LoVo (cell line): ENCODE measurements around the gene TMEM38B.

Experiments used
- DNase-seq: peaks from one replicate; pipeline ENCODE4 v3.0.0-alpha.2; 2016; ENCODE audit warnings: low spot score

Gene TMEM38B, protein sequence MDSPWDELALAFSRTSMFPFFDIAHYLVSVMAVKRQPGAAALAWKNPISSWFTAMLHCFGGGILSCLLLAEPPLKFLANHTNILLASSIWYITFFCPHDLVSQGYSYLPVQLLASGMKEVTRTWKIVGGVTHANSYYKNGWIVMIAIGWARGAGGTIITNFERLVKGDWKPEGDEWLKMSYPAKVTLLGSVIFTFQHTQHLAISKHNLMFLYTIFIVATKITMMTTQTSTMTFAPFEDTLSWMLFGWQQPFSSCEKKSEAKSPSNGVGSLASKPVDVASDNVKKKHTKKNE

GRCh38 chr9:105694190-105694847 lies at the start of gene TMEM38B:
TMEM38B (plus strand) TSS chr9:105694541; CDS start chr9:105694661, 120 bp downstream.
- peak; percentile 83 for DNase-seq

- DNase-seq = no peak
Observed at GRCh38 chr9:105646879-105647594, 47.3 kb upstream of the TMEM38B start.

DNA sequence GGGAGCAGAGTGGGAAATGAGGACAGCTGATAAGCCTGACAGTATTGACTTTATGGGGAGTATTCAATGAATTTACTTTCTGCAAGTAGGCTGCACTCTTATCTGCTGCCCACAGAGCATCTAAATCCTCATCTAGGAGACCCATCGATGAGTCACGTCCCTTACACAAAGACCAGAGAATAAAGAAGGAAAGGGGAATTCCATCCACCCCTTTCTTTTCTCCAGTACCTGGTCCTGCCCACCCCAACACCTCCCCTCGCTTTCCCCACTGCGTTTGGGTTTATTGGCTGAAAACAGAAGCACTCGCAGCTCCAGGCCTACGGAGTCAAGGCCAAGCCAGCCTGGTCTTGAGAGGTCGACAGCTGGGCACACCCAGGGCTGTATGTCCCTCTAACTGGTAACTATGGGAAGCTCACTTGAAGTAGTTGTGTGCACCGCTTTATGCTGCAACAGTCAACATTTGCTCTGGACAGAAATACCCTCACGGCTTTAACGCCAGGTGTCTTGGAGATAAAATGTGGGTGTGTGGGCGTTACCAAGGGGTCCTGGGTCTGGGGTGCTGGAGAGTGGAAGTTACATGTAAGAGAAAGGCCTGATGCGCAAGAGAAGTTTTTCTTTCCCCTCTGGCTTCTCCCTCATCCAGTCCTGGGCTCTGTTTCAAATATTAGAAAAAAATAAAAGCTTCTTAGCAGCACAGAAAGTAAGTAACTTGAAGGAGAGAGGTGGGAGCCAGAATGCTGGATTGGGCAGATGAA lies 46.6 kb upstream of the TMEM38B start:
- no peak for DNase-seq

GRCh38 chr9:105651806-105652205 lies 42.5 kb upstream of the TMEM38B start:
- no peak for DNase-seq

DNA sequence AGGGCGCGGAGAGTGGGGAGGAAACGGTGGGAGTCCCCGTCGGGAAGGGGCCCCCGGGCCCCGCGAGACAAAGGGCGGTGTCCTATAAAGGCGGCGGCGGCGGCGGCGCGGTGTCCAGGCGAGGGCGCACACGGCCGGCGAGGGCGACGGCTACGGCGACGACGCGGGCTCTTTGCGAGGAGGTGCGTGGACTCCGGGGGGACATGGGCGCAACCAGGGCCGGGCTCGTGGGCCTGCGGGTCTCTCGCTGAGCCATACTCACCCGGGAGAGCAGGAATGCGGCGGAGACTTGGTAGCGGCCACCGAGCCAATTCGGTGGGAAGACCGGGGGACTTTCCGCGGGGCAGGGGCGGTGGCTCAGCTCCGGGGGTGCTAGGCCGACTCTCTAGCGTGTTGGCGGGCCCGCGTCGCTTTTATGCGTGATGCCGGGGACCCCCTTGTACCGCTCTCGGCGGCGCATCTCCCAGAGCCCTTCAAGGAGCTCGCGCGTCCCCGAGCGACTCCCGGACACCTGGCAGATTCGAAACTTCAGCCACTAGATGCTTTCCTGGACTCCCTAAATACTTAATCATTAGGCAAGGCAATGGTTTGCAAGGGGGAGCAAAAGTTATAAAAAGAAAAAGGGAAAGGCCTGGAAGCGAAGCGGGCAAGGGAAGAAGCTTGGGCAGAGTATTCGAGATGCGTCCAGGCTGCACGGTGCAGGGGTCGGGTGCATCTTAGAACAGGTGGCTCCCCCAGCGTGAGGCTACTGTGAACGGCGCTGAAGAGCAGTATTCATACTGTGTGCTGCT lies 38.0 kb upstream of the TMEM38B start:
- peak; percentile 59 for DNase-seq

DNA sequence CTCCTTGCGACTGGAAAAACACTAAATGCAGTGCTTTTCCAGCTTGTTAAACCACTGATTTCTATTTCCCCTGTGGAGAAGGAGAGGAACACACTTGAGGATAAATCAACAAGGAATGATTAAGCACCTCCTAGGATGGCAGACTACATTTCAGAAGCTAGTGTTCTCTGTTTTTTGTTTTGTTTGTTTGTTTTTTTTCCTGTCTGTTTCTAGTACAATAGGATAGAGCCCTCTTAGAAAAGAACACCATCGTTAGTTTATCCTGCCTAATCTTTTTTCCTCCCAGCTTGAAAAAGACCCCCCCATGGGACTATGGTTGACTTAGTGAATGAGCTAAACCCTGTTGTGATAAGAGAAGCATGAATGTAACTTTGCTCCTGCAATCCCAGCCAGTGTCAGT lies 36.0 kb upstream of the TMEM38B start:
- DNase-seq = no peak

- no peak for DNase-seq
Observed at GRCh38 chr9:105661011-105661410, 33.3 kb upstream of the TMEM38B start.

GRCh38 chr9:105662184-105663104 lies 31.9 kb upstream of the TMEM38B start, which contains the start of gene TAL2:
TAL2 (plus strand) TSS chr9:105662457; CDS start chr9:105662497, 40 bp downstream.
- DNase-seq = no peak

DNA sequence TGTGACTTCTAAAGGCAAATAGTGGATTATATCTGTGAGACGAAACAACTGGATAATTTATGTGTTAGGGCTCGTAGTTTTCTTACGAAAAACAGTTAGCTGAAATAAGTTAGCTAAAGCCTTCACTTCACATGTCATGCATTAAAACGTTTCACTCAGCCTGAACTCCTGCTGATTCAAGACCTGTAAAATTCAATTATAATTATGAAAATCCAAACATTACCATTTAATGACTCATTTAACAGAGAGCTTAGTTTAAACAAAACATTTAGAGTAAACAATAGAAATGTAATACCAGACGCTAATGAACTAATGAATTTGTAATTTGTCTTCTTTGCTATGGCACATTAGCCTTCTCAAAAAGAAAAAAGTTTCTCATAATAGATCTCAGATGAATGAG lies 30.4 kb upstream of the TMEM38B start:
- DNase-seq = no peak

DNA sequence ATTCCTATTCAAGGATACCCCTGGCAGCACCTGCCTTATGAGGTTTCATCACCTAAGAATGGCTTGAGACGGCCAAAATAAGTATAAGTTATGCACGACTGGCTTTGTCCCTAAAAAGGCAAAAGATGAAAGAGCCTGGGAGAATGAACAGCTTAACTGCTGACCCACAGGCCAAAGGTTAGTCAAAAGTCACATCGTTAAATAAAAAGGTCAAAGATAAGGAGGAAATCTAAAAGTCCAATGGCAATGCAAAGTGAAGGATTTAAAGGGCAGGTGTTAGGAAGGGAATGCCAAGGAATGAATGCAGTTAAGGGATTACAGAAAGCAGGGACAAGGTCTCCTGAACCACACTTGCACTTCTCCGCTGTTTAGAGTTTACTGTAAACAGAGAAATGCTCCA lies 26.5 kb upstream of the TMEM38B start:
- DNase-seq = no peak

- DNase-seq = no peak
Observed at GRCh38 chr9:105670315-105670714, 24.0 kb upstream of the TMEM38B start.

DNA sequence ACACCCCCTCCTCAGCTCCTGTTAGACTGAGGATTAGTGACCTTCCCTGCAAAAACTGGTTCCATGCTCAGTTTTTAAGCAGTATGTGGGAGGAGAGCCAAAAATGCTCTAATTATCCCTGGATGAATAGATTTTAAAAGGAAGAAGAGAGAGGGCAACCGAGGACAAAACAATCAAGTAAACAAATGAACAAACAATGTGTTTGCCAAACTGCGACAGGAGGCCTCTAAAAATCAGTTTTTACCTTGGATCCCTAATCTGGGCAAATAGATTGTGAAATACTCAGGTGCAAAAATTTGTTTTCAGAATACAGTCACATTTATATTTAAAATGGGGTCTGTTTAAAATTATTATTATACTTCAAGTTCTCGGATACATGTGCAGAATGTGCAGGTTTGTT lies 23.6 kb upstream of the TMEM38B start:
- DNase-seq = no peak

- peak; percentile 25 for DNase-seq
Observed at GRCh38 chr9:105672711-105673234, 21.6 kb upstream of the TMEM38B start.

DNA sequence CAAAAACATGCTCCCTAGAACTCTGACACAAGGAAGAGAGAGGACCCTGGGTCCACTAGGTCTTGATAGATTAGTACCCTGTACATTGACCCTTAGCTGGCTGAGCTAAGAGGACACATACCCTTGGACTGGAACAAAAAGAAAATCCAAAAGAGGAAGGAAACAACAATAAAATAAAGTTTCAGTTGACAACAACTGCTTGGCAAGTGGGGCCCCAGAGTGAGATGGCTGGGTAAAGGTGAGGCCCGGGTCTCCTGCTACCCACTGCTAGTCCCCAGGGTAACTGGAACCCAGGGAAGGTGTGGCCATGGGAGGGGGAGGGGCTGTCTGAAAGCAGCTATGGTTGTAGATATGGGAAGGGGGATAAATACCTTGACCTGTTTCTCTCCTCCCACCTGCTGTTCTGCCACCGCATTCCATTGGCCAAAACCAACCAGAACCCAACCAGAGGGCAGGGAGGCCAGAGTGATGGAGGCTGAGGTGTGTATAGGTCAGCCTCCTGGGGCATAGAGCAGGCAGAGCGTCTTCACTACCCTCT lies 20.4 kb upstream of the TMEM38B start:
- DNase-seq = no peak

GRCh38 chr9:105676351-105676923 lies 17.9 kb upstream of the TMEM38B start:
- no peak for DNase-seq

- no peak for DNase-seq
Observed at GRCh38 chr9:105678163-105678562, 16.2 kb upstream of the TMEM38B start.

DNA sequence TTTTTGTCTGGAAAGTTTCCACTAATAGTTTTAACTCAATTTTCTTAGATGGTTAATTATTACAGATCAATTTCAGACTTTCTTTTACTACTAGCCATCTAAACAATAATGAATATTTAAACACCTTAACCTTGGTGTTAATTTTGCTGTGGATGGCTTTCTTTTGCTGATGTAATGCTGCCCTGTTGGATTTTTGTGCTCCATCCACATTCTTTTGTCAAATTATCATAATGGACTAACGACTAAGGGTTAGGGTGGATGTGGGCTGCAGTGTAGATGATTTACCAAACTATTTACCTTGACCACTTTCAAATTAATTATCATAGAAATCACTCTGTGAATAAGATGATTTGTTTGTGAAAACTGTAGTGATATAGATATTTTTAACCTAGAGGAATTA lies 15.6 kb upstream of the TMEM38B start:
- DNase-seq = no peak

- peak; percentile 62 for DNase-seq
Observed at GRCh38 chr9:105679257-105680022, 14.9 kb upstream of the TMEM38B start.

- DNase-seq = no peak
Observed at GRCh38 chr9:105681313-105681712, 13.0 kb upstream of the TMEM38B start.
